GM23338 (cell line): ENCODE results near the gene HIVEP3.

Experiments
- CTCF ChIP-seq, 2 experiments: fragments of 200-600 bp in 1 of 2; sonication (generic) in 1 of 2; conservative IDR thresholded peaks; 2 replicates each; pipeline versions ENCODE4 v1.5.1 to v1.6.1; 2016 to 2017; ENCODE audit warnings: antibody characterized with exemption in 2 of 2, low read depth in 2 of 2, mild to moderate bottlenecking in 2 of 2, moderate library complexity in 1 of 2
- EZH2 ChIP-seq: fragments of 200-600 bp; sonication (generic); IDR thresholded peaks from one replicate; pipeline ENCODE4 v1.8.0; 2017; ENCODE audit warnings: antibody characterized with exemption, mild to moderate bottlenecking, low read depth; ENCODE audit not compliant: unreplicated experiment
- EZH2phosphoT487 ChIP-seq: fragments of 200-600 bp; sonication (generic); IDR thresholded peaks from one replicate; pipeline ENCODE4 v1.8.1; 2018; ENCODE audit warnings: antibody characterized with exemption; ENCODE audit not compliant: unreplicated experiment
- JUNB ChIP-seq: IDR thresholded peaks from one replicate; pipeline ENCODE4 v1.6.1; 2016; ENCODE audit warnings: antibody characterized with exemption; ENCODE audit not compliant: unreplicated experiment
- POLR2AphosphoS5 ChIP-seq: IDR thresholded peaks from 2 replicates; pipeline ENCODE4 v1.6.1; 2016; ENCODE audit warnings: antibody characterized with exemption, low read depth
- STAT1 ChIP-seq: IDR thresholded peaks from one replicate; pipeline ENCODE4 v1.6.1; 2016; ENCODE audit warnings: antibody characterized with exemption; ENCODE audit not compliant: unreplicated experiment
- ZNF331 ChIP-seq: fragments of 250-450 bp; sonication (Bioruptor Pico); IDR thresholded peaks from 2 replicates; pipeline ENCODE4 v1.5.0; 2020; ENCODE audit warnings: low read depth, mild to moderate bottlenecking, moderate library complexity
- TF ChIP-seq, protein P1 (sequence below): IDR thresholded peaks from one replicate; pipeline ENCODE4 v1.6.1; 2018; ENCODE audit warnings: antibody characterized with exemption; ENCODE audit not compliant: unreplicated experiment

DNA sequence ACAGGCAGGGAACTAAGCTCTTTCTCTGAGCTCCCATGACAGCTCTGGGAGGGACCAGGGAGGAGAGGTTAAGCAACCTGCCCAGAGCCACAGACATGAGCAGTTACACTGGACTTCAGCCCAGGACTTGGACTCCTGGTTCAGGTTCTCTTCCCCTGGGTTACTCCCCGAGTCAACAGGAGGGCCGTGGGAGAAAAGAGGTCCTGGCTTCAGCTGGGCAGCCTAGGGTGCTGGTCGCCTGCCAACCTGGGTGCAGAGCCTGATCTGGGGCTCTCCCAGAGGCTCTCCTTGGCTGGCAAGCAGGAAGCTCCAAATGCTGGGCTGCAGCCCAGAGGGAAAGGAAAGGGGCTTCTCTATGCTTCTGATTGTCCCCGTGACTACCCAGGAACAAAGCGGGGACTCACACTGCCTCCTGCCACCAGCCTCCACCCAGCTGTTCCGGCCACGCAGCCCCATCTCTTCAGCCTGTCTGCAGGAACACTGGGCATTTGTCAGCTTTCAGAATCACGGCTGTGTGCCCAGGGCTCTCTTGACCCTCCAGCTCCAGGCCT, 141.8 kb downstream of the HIVEP3 start:
- TF ChIP-seq CTCF (conservative IDR thresholded peaks at IDR 0.05; ENCODE audit: low read depth in 2 of 2) = no peak
- TF ChIP-seq POLR2AphosphoS5 = no peak
- no peak for TF ChIP-seq EZH2phosphoT487
- no peak for TF ChIP-seq STAT1
- TF ChIP-seq EZH2 = no peak
- no peak for TF ChIP-seq JUNB
- TF ChIP-seq, protein P1, sequence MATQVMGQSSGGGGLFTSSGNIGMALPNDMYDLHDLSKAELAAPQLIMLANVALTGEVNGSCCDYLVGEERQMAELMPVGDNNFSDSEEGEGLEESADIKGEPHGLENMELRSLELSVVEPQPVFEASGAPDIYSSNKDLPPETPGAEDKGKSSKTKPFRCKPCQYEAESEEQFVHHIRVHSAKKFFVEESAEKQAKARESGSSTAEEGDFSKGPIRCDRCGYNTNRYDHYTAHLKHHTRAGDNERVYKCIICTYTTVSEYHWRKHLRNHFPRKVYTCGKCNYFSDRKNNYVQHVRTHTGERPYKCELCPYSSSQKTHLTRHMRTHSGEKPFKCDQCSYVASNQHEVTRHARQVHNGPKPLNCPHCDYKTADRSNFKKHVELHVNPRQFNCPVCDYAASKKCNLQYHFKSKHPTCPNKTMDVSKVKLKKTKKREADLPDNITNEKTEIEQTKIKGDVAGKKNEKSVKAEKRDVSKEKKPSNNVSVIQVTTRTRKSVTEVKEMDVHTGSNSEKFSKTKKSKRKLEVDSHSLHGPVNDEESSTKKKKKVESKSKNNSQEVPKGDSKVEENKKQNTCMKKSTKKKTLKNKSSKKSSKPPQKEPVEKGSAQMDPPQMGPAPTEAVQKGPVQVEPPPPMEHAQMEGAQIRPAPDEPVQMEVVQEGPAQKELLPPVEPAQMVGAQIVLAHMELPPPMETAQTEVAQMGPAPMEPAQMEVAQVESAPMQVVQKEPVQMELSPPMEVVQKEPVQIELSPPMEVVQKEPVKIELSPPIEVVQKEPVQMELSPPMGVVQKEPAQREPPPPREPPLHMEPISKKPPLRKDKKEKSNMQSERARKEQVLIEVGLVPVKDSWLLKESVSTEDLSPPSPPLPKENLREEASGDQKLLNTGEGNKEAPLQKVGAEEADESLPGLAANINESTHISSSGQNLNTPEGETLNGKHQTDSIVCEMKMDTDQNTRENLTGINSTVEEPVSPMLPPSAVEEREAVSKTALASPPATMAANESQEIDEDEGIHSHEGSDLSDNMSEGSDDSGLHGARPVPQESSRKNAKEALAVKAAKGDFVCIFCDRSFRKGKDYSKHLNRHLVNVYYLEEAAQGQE = no peak
- no peak for TF ChIP-seq ZNF331
